Measurements from ENCODE around the gene ACOT11. TPM values are rescaled to one million over a fixed set of nuclear protein-coding genes. Genes with fewer than 3 reads are reported as not detected.
"Not testable (repeated sequence)": the region's sequence is repeated elsewhere in the genome, so short reads cannot be mapped to it uniquely, and the experiment has no call there.

Gene ACOT11
- total RNA-seq, 1 donor from 2014 or later: 3.4 TPM

DNA sequence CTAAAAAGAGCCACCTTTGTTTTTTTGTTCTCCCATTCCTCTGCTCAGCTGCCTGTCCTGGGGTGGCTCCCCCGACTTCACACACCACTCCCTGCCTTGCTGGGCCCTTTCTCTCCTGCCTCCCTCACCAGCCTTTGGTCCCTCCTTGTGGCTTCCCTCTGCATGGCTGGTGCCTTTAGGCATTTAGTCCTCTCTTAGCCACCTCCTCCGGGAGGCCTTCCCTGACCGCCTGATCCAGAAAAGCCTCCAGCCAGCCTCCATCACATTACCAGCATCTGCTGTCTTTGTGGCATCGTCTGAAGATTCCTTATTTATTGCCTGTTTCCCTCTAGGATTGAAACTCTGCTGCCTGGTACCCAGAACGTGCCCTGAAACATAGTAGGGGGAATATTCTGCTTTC is 46.2 kb upstream of the ACOT11 start:
- H3K36me3 ChIP-seq (ENCODE audit: control insufficient read depth, insufficient read depth, low read length): no peaks in the 10 kb centered on the region
- H3K27me3 ChIP-seq (ENCODE audit: control insufficient read depth, insufficient read depth, low read length): no peaks in the 10 kb centered on the region
- H3K4me3 ChIP-seq (ENCODE audit: low read depth, low read length): no peak overlapping the region
- no peak for DNase-seq (ENCODE audit: low read depth)
- FAIRE-seq: no peak
- TF ChIP-seq CTCF (IDR thresholded peaks at IDR 0.05; ENCODE audit: insufficient read depth, low read length, severe bottlenecking): no peak

DNA sequence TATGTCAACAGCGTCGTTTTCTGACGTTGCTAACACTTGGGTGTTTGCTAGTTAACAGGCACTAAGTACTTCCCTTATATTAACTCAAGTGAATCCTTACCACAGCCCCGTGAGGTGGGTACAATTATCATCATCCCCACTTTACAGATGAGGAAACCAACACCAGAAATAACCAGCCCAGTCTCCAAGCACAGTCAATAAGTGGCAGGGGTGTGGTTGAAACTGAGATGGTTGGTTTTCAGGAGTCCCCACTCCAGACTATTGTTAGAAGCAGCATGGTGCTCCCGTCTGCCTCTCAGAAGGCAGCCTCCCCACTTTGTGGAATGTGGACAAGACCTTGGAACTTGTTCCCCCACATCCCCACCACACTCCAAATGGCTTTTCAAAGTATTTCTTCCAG is 45.7 kb upstream of the ACOT11 start:
- Histone ChIP-seq H3K36me3 (ENCODE audit: control insufficient read depth, insufficient read depth, low read length) (no peaks in the 10 kb centered on the region), H3K4me3 (ENCODE audit: low read depth, low read length) (no peak overlapping the region), H3K27me3 (ENCODE audit: control insufficient read depth, insufficient read depth, low read length) (no peaks in the 10 kb centered on the region)
- FAIRE-seq: no peak
- DNase-seq (ENCODE audit: low read depth): no peak
- TF ChIP-seq CTCF (IDR thresholded peaks at IDR 0.05; ENCODE audit: insufficient read depth, low read length, severe bottlenecking): no peak

DNA sequence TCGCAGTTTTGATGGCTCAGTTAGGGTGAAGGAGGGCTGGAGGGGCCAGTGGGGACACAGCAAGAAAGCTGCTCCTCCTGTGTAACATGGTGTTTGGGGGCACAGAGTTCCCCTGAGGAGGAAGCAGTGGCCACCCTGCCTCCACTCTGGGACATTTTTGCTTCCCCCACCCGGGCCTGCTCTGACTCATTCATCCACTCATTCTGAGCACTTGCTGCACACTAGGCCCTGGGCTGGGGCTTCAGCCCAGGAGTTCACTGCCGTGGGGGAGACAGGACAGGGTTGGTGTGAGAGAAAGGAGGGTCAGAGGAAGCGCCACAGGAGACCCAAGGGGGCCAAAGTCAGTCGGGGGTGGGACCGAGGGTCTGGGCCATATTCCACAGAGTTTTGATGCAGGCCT is 41.4 kb upstream of the ACOT11 start:
- TF ChIP-seq CTCF (IDR thresholded peaks at IDR 0.05; ENCODE audit: insufficient read depth, low read length, severe bottlenecking): no peak
- no peaks in the 10 kb centered on the region for H3K27me3 ChIP-seq (ENCODE audit: control insufficient read depth, insufficient read depth, low read length)
- H3K36me3 ChIP-seq (ENCODE audit: control insufficient read depth, insufficient read depth, low read length): no peaks in the 10 kb centered on the region
- no peak overlapping the region for H3K4me3 ChIP-seq (ENCODE audit: low read depth, low read length)
- FAIRE-seq: no peak
- DNase-seq (ENCODE audit: low read depth): no peak

- Histone ChIP-seq H3K27me3 (ENCODE audit: control insufficient read depth, insufficient read depth, low read length) (no peaks in the 10 kb centered on the region), H3K4me3 (ENCODE audit: low read depth, low read length) (no peak overlapping the region), H3K36me3 (ENCODE audit: control insufficient read depth, insufficient read depth, low read length) (no peaks in the 10 kb centered on the region)
- TF ChIP-seq CTCF (IDR thresholded peaks at IDR 0.05; ENCODE audit: insufficient read depth, low read length, severe bottlenecking): no peak
- no peak for FAIRE-seq
- no peak for DNase-seq (ENCODE audit: low read depth)
These were observed 40.8 kb upstream of the ACOT11 start for GRCh38 chr1:54507033-54507870.

- Histone ChIP-seq H3K36me3 (ENCODE audit: control insufficient read depth, insufficient read depth, low read length) (no peaks in the 10 kb centered on the region), H3K4me3 (ENCODE audit: low read depth, low read length) (no peak overlapping the region), H3K27me3 (ENCODE audit: control insufficient read depth, insufficient read depth, low read length) (no peaks in the 10 kb centered on the region)
- DNase-seq (ENCODE audit: low read depth) (no peak), FAIRE-seq (no peak)
- TF ChIP-seq CTCF (IDR thresholded peaks at IDR 0.05; ENCODE audit: insufficient read depth, low read length, severe bottlenecking): no peak
These were observed 37.2 kb upstream of the ACOT11 start for GRCh38 chr1:54510715-54511270.

DNA sequence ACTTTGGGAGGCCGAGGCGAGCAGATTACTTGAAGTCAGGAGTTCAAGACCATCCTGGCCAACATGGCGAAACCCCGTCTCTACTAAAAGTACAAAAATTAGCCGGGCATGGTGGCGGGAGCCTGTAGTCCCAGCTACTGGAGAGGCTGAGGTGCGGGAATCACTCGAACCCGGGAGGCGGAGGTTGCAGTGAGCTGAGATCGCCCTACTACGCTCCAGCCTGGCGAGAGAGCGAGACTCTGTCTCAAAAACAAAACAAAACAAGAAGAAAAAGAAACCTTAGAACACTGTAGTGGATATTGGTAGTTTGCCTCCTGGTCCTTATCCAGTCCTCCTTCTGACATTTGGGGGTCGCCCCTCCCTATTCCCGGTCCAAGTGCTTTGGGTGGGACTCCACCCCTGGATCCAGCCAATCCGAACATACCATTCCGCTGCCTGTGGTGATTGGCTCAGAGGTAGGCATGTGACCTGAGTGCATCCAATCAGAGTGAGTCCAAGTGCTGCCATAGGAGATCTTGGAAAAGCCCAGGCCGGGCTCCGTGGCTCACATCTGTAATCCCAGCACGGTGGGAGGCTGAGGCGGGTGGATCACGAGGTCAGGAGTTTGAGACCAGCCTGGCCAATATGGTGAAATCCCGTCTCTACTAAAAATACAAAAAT is 34.0 kb upstream of the ACOT11 start:
- not testable (repeated sequence) for H3K36me3 ChIP-seq (ENCODE audit: control insufficient read depth, insufficient read depth, low read length); DNase-seq (ENCODE audit: low read depth); FAIRE-seq; H3K4me3 ChIP-seq (ENCODE audit: low read depth, low read length); H3K27me3 ChIP-seq (ENCODE audit: control insufficient read depth, insufficient read depth, low read length)

All from bronchial epithelial cell (primary cell).